C4-2B (cell line): Measurements from ENCODE around the gene CCDC159.

Source experiments
- ZFX ChIP-seq: fragments of 450-650 bp; IDR thresholded peaks from 2 replicates; pipeline ENCODE4 v1.6.1; 2017
- TF ChIP-seq, protein P1 (sequence below): fragments of 450-650 bp; conservative IDR thresholded peaks from 2 replicates; pipeline ENCODE4 v1.5.1; 2017; ENCODE audit warnings: mild to moderate bottlenecking

DNA sequence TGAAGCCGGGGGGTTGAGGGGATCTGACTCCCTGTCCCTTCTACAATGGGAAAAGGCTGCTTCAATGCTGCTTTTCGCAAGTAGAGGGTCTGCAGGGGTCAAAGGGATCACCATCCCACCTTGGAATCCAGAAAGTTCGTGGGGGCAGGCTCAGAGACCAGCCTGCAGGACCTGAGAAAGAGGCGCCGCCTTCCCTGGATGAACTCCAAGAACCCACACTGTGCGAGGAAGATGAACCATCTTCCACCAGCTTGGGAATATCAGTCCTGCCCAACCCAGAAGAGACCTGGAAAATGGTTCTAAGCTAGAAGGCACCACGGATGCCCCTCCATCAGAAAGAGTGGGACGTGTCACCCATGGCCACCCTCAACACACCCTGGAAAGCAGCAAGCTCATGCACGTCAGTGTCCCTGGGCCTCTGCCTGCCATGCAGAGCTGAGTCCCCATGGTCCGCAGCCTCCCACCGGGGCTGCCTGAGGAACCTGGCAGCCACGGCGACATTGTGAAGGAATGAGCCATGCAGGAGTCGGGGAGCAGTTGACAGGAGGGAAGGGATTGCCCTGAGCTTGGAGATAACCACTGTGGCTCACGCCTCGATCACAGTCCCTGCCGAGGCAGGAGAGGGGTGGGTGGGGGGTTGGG is 21.4 kb upstream of the CCDC159 start:
- TF ChIP-seq, protein P1, sequence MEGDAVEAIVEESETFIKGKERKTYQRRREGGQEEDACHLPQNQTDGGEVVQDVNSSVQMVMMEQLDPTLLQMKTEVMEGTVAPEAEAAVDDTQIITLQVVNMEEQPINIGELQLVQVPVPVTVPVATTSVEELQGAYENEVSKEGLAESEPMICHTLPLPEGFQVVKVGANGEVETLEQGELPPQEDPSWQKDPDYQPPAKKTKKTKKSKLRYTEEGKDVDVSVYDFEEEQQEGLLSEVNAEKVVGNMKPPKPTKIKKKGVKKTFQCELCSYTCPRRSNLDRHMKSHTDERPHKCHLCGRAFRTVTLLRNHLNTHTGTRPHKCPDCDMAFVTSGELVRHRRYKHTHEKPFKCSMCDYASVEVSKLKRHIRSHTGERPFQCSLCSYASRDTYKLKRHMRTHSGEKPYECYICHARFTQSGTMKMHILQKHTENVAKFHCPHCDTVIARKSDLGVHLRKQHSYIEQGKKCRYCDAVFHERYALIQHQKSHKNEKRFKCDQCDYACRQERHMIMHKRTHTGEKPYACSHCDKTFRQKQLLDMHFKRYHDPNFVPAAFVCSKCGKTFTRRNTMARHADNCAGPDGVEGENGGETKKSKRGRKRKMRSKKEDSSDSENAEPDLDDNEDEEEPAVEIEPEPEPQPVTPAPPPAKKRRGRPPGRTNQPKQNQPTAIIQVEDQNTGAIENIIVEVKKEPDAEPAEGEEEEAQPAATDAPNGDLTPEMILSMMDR: no peak
- TF ChIP-seq ZFX: no peak
